Brain microvascular endothelial cell (primary cell): ENCODE measurements around the gene MAPKAPK2.

Source experiments
- DNase-seq: peaks from one replicate; pipeline ENCODE4 v3.0.0-alpha.2; 2020
- H3K27ac ChIP-seq: fragments of 250-450 bp; sonication (Bioruptor Pico); 2 replicates; pipeline ENCODE4 v1.5.1; 2020; ENCODE audit warnings: mild to moderate bottlenecking, moderate library complexity
- H3K27me3 ChIP-seq: fragments of 250-450 bp; sonication (Bioruptor Pico); replicated peaks from 2 replicates; pipeline ENCODE4 v1.5.1; 2020; ENCODE audit warnings: mild to moderate bottlenecking
- H3K36me3 ChIP-seq: fragments of 250-450 bp; sonication (Bioruptor Pico); replicated peaks from 2 replicates; pipeline ENCODE4 v1.5.1; 2020; ENCODE audit warnings: mild to moderate bottlenecking
- H3K4me3 ChIP-seq: 2 replicates; pipeline ENCODE4 v1.5.1; 2011; ENCODE audit warnings: low read depth, mild to moderate bottlenecking, control low read depth, low read length, moderate library complexity
- CTCF ChIP-seq: IDR thresholded peaks from 2 replicates; pipeline ENCODE4 v1.5.1; 2011; ENCODE audit warnings: low read depth, mild to moderate bottlenecking, moderate library complexity, low read length, control low read depth, inconsistent platforms; ENCODE audit errors: missing control alignments
- in situ Hi-C: cut with HindIII; loops from 2 replicates; pipeline ENCODE4 v1.10.0; 2017; ENCODE audit warnings: low sequenced_read_pairs, low pct_ligation_motif_present

The MAPKAPK2 gene

GRCh38 chr1:206748348-206749030 lies 63.8 kb downstream of the MAPKAPK2 start:
- no peak overlapping the region for H3K27ac ChIP-seq
- no peaks in the 10 kb centered on the region for H3K36me3 ChIP-seq
- no peak for DNase-seq
- no peak overlapping the region for H3K4me3 ChIP-seq
- no peak for TF ChIP-seq CTCF
- no peaks in the 10 kb centered on the region for H3K27me3 ChIP-seq
- in situ Hi-C loops = no loop called here

GRCh38 chr1:206751891-206752290 lies 67.2 kb downstream of the MAPKAPK2 start:
- no peak for TF ChIP-seq CTCF
- in situ Hi-C loops = no loop called here

GRCh38 chr1:206752481-206752880 lies 67.8 kb downstream of the MAPKAPK2 start:
- Histone ChIP-seq H3K4me3 (no peak overlapping the region), H3K27me3 (no peaks in the 10 kb centered on the region), H3K27ac (no peak overlapping the region), H3K36me3 (no peaks in the 10 kb centered on the region)
- in situ Hi-C loops = no loop called here
- DNase-seq = no peak
- no peak for TF ChIP-seq CTCF

More at GRCh38 chr1:206751891-206752290, 67.2 kb downstream of the MAPKAPK2 start:
- H3K27ac ChIP-seq = no peak overlapping the region
- H3K36me3 ChIP-seq = no peaks in the 10 kb centered on the region
- no peak for DNase-seq
- no peaks in the 10 kb centered on the region for H3K27me3 ChIP-seq
- H3K4me3 ChIP-seq = no peak overlapping the region

- TF ChIP-seq CTCF = no peak
- H3K27me3 ChIP-seq = peaks cover under 1% of the 10 kb centered on the region
- in situ Hi-C loops = no loop called here
- no peak overlapping the region for H3K4me3 ChIP-seq
- DNase-seq = peak; percentile 12
- no peak overlapping the region for H3K27ac ChIP-seq
- H3K36me3 ChIP-seq = no peaks in the 10 kb centered on the region
Measured at GRCh38 chr1:206753141-206753540, 68.4 kb downstream of the MAPKAPK2 start.

- Histone ChIP-seq H3K27ac (no peak overlapping the region), H3K27me3 (peaks cover 5% of the 10 kb centered on the region), H3K4me3 (no peak overlapping the region), H3K36me3 (no peaks in the 10 kb centered on the region)
- DNase-seq = no peak
- no peak for TF ChIP-seq CTCF
- in situ Hi-C loops = no loop called here
Measured at GRCh38 chr1:206754011-206754410, 69.3 kb downstream of the MAPKAPK2 start.

- DNase-seq = no peak
- Histone ChIP-seq H3K4me3 (no peak overlapping the region), H3K36me3 (no peaks in the 10 kb centered on the region), H3K27ac (no peak overlapping the region), H3K27me3 (peaks cover 15% of the 10 kb centered on the region)
- TF ChIP-seq CTCF = no peak
- in situ Hi-C loops = no loop called here
Measured at GRCh38 chr1:206757524-206758266, 73.0 kb downstream of the MAPKAPK2 start.
